Hypothalamus (tissue), 51 donors: ENCODE measurements around the gene ARL5B.
"Not testable (repeated sequence)": the region's sequence is repeated elsewhere in the genome, so short reads cannot be mapped to it uniquely, and the experiment has no call there.

Source experiments
- DNase-seq, 51 donors: peaks; one replicate each; lab custom pipeline; 2025; lab: John Stamatoyannopoulos, UW

The ARL5B gene, protein sequence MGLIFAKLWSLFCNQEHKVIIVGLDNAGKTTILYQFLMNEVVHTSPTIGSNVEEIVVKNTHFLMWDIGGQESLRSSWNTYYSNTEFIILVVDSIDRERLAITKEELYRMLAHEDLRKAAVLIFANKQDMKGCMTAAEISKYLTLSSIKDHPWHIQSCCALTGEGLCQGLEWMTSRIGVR

DNA sequence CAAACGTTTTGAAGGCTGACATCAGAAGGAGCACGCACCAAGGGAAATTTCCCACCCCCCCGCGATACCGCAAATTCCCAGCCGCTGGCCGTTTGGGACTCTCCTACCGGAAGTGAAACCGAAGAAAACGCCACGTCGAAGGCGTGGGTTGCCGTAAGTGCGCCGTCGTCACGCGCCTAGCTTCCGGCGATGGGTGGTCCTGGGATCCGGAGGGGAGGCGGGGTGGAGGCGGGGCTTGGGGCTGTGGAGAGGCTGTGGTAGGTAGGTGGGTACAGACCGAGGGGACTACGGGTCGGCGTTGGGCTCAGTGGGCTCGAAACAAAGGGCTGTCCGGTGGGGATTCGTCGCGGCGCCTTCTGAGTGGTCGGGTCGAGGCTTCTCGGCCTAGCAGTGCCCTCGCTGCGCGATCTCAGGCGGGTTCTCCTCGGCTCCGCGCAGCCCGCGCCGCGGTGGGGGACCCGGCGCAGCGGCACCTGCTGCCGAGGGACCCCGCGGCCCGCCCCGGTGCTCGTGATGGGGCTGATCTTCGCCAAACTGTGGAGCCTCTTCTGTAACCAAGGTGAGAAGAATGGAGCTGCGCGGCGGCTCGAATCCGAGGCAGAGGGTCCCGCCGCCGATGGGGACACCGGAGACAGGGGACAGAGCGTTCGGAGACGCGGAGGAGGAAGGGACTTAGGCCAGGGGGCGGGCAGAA lies at the start of gene ARL5B:
TSS of gene ARL5B (plus strand) at position 307 of the 694 bp plus-strand sequence. CDS start at position 514, 207 bp downstream.
- DNase-seq, result peak; percentile 72 to 98 (median 94)

DNA sequence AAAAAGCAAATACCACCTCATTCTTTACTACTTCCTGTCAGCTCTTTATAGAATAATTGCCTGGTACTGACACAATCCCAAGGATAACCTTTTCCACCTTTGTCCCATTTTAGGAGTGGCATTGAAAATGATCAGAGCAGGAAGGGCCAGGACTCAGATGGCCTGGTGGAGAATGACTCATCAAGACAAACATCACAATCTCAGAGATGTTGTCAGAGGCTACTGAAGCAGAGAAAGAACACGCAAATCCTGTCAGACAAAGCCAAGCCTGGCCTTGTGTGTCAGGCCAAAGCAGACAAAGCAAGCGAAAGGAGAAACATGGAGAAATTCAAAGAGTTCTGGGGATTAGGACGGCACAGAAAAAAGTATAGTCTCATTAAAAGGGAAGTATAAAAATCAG lies 48.7 kb upstream of the ARL5B start:
- peak in 2 of 51 donors; percentile 1 to 2 for DNase-seq

DNA sequence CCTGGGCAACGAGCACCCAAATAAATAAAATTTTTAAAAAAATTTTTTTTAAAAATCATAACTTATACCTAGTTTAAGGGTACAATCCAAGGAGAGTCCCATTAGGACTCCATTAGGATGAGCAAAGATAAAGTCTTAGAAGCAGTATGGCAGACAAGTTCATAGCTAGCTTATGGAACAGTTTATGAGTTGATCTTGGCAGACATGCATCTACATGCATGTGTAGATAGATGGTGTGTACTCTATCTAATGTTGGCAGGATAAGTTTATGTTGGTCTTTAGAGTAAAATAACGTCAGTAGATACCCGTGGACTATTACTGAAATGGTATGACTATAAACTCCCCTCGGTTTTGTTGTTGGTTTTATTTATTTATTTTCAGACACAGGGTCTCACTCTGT lies 48.1 kb upstream of the ARL5B start:
- no peak for DNase-seq

DNA sequence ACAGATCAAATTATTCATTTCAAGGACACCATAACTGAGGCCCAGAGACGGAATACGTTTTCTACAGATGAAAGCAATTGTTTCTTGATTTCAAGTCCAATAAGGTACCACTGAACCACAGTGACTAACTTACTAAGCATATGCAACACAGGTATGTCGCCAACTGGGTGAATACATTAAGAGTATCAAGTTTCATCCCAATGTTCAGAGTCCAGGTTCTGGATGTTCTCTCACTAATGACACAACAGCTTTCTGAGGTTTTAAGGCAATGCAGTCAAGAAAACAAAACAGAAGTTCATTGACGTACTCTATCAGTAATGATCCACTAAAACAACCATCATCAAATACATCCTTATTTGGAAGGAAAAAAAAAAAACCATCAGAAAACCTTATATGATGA lies 43.6 kb upstream of the ARL5B start:
- DNase-seq, result no peak

DNA sequence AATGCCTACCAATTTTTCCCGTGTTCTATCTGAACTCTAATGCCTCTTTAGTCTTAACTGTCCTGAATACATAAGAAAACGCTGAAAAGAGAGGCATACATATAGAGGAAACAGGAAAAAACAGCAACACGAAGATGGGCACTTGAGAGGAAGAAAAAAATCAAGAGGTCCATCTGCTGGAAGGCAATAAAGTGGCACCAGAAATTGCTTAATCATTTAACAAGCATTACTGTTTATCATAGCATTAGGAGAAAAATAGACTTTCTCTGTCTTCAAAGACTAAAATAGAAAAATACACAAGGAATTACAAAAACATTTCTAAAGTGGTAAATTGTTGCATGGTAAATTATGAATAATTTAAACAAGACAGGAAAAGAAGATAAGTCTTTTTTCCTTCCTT lies 42.9 kb upstream of the ARL5B start:
- DNase-seq, result no peak

DNA sequence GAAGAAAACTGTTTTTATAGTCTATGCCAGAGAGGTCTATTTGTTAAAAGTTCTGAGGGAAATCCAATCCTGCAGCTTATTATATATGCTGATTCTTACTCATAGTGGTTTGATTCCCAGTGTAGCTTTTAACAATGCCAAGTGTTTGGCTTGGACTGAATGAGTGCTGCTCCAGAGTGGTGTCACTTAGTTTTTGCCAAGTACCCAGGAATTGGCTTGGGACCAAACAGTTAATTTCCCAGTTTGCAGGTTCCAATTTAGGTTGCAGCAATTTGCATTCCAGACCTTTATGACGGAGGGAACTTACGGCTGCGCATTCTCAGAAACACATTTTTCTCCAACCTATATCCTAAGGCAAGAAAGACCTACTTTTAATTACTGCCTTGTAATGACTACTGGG lies 40.2 kb upstream of the ARL5B start:
- DNase-seq, result peak in 5 of 51 donors; percentile 2 to 15 (median 7)

DNA sequence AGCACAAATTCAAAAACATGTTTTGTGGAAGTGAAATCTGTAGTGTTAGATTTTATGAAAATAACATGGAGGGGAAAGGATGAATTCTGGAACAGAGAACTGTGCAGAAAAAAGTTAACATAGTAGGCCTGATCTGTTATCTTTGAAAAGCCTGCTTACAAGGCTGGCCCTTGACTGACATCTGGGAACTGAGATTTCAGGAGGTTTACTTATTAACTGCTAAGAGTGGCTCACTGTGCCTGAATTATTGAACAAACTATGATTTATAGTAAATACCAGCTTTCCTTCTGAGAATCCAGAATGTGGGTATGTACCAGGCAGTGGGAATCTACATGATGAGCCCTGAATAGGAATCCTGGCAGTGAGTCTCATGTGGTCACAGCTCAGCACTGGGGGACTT lies 38.4 kb upstream of the ARL5B start:
- DNase-seq, result no peak

DNA sequence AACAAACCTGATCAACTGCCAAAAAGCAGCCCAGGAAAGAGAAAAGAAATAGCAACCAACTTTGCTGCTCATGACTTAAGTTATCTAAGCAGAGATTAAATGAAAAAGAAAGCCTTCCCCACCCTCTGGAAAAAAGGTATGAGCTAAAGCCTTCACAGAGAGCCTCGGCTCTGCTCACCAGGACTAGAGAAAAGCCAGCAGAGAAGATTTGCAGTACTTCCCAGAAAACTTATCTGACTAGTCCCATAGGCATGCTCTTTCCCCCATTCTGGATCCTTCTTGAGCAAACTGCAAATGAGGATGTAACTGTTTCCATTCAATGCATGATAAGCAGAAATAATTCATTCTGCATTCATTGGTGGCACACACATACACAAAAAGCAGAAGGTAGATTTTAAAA lies 35.6 kb upstream of the ARL5B start:
- DNase-seq, result not testable (repeated sequence)

DNA sequence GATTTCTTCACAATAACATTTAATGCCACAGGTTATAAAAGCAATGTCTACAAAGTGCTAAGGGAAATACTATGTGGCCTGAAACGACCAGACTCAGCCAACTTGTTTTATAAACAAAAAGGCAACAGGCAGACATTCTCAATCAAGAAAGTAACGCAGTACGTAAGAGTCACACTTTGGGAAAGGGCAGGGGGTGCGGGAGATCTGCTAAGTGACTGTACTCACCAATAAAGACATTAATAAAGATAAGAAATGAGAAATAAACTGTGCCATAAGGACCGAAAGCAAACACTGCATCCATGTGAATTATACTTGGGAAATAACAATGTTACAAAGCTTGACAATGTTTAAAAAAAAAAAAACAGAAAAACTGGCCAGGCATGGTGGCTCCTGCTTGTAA lies 33.3 kb upstream of the ARL5B start:
- no peak for DNase-seq

DNA sequence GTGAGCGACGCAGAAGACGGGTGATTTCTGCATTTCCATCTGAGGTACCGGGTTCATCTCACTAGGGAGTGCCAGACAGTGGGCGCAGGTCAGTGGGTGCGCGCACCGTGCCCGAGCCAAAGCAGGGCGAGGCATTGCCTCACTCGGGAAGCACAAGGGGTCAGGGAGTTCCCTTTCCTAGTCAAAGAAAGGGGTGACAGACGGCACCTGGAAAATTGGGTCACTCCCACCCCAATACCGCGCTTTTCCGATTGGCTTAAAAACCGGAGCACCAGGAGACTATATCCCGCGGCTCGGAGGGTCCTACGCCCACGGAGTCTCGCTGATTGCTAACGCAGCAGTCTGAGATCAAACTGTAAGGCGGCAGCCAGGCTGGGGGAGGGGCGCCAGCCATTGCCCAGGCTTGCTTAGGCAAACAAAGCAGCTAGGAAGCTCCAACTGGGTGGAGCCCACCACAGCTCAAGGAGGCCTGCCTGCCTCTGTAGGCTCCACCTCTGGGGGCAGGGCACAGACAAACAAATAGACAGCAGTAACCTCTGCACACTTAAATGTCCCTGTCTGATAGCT lies 31.7 kb upstream of the ARL5B start:
- peak in 31 of 51 donors; percentile 2 to 62 (median 26) for DNase-seq

DNA sequence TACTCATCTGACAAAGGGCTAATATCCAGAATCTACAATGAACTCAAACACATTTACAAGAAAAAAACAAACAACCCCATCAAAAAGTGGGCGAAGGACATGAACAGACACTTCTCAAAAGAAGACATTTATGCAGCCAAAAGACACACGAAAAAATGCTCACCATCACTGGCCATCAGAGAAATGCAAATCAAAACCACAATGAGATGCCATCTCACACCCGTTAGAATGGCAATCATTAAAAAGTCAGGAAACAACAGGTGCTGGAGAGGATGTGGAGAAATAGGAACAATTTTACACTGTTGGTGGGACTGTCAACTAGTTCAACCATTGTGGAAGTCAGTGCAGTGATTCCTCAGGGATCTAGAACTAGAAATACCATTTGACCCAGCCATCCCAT lies 26.7 kb upstream of the ARL5B start:
- DNase-seq, result not testable (repeated sequence)

DNA sequence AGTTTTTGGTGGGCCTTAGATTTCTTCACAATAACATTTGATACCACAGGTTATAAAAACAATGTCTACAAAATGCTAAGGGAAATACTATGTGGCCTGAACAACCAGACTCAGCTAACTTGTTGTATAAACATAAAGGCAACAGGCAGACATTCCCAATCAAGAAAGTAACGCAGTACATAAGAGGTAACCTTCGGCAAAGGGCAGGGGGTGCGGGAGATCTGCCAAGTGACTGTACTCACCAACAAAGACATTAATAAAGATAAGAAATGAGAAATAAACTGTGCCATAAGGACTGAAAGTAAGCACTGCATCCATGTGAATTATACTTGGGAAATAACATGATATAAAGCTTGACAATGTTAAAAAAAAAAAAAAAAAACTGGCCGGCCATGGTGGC lies 23.2 kb upstream of the ARL5B start:
- DNase-seq, result no peak

DNA sequence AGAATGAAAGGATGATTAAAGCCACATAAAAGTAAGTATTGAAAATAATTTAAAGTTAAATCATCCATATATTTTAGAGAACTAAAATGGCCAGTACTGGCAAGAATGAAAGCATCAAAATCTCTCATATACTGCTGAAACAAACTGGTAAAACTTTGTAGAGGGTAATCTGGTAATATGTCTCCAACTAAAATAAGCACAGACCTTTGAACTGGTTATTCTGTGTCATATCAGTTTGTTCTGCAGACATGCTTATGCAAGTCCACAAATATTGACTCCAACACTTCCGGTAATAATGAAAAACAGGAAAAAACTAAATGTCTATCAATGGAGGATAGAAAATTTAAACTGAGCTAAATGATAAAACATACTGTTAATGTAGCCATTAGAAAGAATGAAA lies 21.8 kb upstream of the ARL5B start:
- not testable (repeated sequence) for DNase-seq

DNA sequence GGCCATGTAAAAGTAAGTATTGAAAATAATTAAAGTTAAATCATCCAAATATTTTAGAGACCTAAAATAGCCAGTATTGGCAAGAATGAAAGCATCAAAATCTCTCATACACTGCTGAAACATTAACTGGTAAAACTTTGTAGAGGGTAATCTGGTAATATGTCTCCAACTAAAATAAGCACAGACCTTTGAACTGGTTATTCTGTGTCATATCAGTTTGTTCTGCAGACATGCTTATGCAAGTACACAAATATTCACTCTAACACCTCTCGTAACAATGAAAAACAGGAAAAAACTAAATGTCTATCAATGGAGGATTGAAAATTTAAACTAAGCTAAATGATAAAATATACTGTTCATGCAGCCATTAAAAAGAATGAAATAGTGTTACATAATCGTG lies 19.5 kb upstream of the ARL5B start:
- not testable (repeated sequence) for DNase-seq

DNA sequence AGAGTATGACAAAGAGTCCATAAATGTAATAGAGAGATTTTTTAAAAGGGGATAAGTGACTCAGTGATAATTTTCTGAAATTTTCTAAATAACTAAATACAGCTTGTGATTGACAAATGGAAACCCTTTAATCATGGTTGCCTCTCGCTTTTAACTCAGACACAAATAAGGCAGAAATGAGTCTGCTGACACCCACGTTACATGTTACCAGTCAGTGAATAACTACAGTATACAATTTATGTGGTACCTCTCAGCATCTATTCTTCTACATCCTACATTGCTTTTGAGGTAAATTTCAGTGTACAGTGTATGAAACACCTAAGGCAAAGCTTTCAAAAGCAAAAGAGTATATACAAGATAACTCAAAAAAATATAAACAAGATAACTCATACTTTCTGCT lies 12.1 kb upstream of the ARL5B start:
- DNase-seq, result no peak

DNA sequence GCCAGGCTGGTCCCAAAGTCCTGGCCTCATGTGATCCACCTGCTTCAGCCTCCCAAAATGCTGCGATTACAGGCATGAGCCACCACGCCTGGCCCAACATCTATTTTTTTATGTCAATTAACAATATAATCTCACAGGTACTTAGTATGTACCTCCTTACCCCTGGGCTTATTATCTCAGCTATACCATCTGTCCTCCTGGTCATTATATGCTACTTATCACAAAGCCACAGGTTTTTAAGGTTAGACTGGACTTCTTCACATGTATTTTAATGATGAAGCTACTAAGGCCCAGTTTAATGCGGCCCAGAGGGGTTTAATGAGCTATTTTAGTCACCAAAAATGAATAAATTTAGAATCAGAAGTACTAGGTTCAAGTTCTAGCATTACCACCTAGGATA lies 11.3 kb upstream of the ARL5B start:
- no peak for DNase-seq

DNA sequence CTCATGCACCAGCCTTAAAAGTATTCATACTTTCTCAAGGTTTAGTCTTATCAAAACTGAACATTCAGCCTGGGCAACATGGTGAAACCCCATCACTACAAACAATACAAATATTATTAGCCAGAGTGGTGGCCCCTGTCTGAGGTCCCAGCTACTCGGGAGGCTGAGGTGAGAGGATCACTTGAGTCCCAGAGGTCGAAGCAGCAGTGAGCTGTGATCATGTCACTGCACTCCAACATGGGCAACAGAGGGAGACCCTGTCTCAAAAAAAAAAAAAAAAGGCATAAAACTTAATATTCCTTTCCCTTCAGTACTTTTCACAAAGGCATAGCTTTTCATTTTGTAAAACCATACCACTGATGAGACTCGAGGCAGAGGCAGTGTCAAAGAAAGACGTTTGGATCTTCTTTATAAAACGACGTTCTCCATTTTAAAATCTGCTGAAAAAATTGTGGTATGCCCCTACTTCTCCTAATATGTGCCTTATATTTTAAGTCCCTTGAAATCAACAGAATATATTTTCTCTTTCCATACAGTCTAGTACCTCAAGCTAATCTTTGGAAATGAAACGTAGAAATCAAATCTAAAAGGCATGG lies 9.8 kb upstream of the ARL5B start:
- DNase-seq, result no peak

DNA sequence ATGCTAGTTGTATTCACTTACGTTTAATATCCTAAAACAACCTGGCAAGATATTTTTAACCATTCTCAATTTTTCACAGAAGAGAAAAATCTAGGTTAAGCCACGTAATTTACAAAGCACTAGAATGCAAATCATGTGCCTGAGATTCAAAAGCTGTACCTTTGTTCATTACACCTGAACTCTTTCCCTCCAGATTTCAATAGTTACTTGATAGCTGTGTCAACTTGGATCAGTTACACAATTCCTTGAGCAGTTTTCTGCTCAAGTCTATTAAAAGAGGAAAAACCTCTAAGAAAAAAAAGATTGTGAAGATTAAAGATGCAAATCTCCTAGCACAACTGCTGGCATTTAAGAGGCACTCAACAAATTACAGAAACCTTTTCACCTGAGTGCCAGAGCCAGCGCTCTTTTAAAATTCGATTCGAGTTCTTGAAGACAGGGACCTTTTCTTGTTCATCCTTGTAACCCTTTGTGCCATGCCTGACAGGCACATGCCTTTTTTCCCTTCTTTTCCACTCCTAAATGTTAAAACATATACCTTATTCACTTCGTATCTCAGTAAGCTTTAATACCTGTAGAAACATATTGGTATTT lies 8.7 kb upstream of the ARL5B start:
- DNase-seq, result no peak

DNA sequence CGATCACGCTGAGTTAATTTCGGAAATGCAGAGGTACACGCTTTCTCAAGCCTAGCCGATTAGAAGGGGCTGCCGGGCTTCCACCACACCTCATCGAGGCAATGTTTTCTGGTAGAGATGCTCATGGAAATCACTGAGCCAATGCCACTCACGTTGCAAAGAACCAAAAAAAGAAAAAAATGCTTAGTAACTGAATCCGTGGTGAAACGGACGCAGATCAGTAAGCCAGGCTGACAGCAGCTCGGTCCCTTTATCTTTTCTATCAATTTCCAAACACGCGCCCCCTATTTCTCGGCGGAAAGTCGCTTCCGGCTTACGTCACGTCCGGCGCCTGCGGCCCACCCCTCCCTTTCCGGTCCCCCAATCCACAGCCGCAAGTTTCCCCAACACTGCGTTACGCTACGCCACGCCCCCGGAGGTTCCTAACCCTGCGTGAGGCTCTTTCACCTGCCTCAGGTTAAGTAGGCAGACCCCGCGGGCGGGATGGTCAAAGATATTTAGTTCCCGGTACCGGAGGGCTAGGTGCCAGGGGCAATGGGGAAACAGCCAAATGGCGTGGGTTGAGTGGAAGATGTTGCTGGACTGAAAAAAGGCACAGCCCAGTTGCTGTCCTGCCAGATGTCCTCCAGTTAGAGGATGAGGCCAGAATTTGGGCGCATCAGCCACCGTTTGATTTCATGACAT lies 7.8 kb upstream of the ARL5B start, which contains the start of gene NSUN6:
TSS of gene NSUN6 (minus strand) at position 264 of the 684 bp plus-strand sequence. CDS start 384 bp downstream, outside the sequence.
- peak; percentile 54 to 93 (median 81) for DNase-seq

DNA sequence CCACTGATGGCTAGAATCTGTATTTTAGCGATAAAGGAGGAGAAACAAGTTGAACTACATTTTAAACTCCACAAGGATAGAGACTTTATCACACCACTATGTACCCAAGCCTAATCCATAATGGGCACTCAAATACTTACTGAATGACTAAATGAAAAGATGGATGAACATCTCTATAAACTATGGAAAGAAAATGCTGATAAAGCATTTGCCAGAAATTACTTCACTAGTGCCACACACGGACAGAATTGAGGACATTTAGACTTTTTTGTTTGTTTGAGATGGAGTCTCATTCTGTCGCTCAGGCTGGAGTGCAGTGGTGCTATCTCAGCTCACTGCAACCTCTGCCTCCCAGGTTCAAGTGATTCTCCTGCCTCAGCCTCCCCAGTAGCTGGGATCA lies 6.1 kb upstream of the ARL5B start:
- no peak for DNase-seq

DNA sequence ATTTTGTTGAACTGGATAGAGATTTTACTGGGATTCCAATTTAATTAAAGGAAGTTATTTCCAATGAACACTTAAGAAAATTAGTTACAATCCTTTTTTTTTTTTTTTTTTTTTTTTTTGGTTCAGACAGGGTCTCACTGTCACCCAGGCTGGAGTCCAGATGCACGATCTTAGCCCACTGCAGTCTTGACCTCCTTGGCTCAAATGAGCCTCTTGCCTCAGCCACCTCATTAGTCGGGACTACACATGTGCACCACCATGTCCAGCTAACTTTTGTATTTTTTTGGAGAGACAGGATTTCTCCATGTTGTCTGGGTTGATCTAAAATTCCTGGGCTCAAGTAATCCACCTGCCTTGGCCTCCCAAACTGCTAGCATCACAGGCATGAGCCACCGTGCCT lies 2.5 kb upstream of the ARL5B start:
- DNase-seq, result no peak
